Measurements from ENCODE around the gene FJX1. TPM values are rescaled to one million over a fixed set of nuclear protein-coding genes. Genes with fewer than 3 reads are reported as not detected.

The FJX1 gene
- 34.3 TPM for total RNA-seq (ENCODE audit: unreplicated experiment)
- long read RNA-seq, partial matches to known transcripts: 0 of 3 reads
- long read RNA-seq, other reads (novel, unspliced or antisense): 0 of 3 reads

- TF ChIP-seq, protein P1, sequence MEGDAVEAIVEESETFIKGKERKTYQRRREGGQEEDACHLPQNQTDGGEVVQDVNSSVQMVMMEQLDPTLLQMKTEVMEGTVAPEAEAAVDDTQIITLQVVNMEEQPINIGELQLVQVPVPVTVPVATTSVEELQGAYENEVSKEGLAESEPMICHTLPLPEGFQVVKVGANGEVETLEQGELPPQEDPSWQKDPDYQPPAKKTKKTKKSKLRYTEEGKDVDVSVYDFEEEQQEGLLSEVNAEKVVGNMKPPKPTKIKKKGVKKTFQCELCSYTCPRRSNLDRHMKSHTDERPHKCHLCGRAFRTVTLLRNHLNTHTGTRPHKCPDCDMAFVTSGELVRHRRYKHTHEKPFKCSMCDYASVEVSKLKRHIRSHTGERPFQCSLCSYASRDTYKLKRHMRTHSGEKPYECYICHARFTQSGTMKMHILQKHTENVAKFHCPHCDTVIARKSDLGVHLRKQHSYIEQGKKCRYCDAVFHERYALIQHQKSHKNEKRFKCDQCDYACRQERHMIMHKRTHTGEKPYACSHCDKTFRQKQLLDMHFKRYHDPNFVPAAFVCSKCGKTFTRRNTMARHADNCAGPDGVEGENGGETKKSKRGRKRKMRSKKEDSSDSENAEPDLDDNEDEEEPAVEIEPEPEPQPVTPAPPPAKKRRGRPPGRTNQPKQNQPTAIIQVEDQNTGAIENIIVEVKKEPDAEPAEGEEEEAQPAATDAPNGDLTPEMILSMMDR (IDR thresholded peaks at IDR 0.05; ENCODE audit: unreplicated experiment): no peak
- peak within 1 kb of the TSS; percentile 95 for H3K27ac Mint-ChIP-seq (ENCODE audit: unreplicated experiment)
- peaks cover 33% of the 10 kb centered on the region for H3K4me1 Mint-ChIP-seq (ENCODE audit: unreplicated experiment)
- H3K4me3 Mint-ChIP-seq (ENCODE audit: unreplicated experiment): peak within 1 kb of the TSS; percentile 93
- DNase-seq (ENCODE audit: low spot score): peak; percentile 73
- H3K36me3 Mint-ChIP-seq (ENCODE audit: low read depth, unreplicated experiment): peaks cover 6% of the 10 kb centered on the region
- H3K9me3 Mint-ChIP-seq (ENCODE audit: unreplicated experiment): no peaks in the 10 kb centered on the region
- peaks cover 12% of the 10 kb centered on the region for H3K27me3 Mint-ChIP-seq (ENCODE audit: unreplicated experiment)
Measured at GRCh38 chr11:35617687-35618496, at the start of gene FJX1. Gene FJX1 (plus strand): TSS chr11:35618460. CDS start chr11:35618637, 177 bp downstream.

DNA sequence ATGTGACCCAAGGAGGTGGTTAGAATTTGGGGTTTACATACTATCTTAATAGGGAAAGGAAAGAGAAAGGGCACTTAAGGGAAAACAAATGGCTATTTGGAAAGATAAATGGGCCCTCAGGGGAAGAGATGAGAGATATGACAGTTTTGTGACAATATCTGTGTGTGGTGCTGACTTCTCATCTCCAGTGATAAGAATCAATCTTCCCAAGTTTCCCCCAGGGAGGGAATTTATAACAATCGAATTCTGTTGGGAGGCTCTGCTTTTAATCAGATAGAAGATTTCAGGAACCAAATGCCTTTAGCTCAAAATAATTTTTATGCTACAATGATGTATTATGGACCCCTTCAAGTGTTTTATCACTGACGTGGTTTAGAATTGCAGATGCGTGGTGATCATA lies 46.6 kb upstream of the FJX1 start:
- H3K4me3 Mint-ChIP-seq (ENCODE audit: unreplicated experiment): no peak overlapping the region
- H3K4me1 Mint-ChIP-seq (ENCODE audit: unreplicated experiment): no peaks in the 10 kb centered on the region
- no peak for DNase-seq (ENCODE audit: low spot score)
- H3K27ac Mint-ChIP-seq (ENCODE audit: unreplicated experiment): no peak overlapping the region
- TF ChIP-seq, protein P1 (IDR thresholded peaks at IDR 0.05; ENCODE audit: unreplicated experiment): no peak
- no peaks in the 10 kb centered on the region for H3K27me3 Mint-ChIP-seq (ENCODE audit: unreplicated experiment)
- H3K9me3 Mint-ChIP-seq (ENCODE audit: unreplicated experiment): no peaks in the 10 kb centered on the region
- no peaks in the 10 kb centered on the region for H3K36me3 Mint-ChIP-seq (ENCODE audit: low read depth, unreplicated experiment)

GRCh38 chr11:35579557-35580396 lies 38.5 kb upstream of the FJX1 start:
- Mint-ChIP-seq H3K36me3 (ENCODE audit: low read depth, unreplicated experiment) (no peaks in the 10 kb centered on the region), H3K9me3 (ENCODE audit: unreplicated experiment) (no peaks in the 10 kb centered on the region), H3K27me3 (ENCODE audit: unreplicated experiment) (peaks cover 9% of the 10 kb centered on the region), H3K27ac (ENCODE audit: unreplicated experiment) (peak overlapping the region; percentile 72), H3K4me1 (ENCODE audit: unreplicated experiment) (peaks cover 10% of the 10 kb centered on the region), H3K4me3 (ENCODE audit: unreplicated experiment) (no peak overlapping the region)
- no peak for DNase-seq (ENCODE audit: low spot score)
- TF ChIP-seq, protein P1 (IDR thresholded peaks at IDR 0.05; ENCODE audit: unreplicated experiment): no peak

- peaks cover 9% of the 10 kb centered on the region for H3K27me3 Mint-ChIP-seq (ENCODE audit: unreplicated experiment)
- H3K4me1 Mint-ChIP-seq (ENCODE audit: unreplicated experiment): peaks cover 15% of the 10 kb centered on the region
- no peaks in the 10 kb centered on the region for H3K9me3 Mint-ChIP-seq (ENCODE audit: unreplicated experiment)
- TF ChIP-seq, protein P1 (IDR thresholded peaks at IDR 0.05; ENCODE audit: unreplicated experiment): no peak
- no peak overlapping the region for H3K4me3 Mint-ChIP-seq (ENCODE audit: unreplicated experiment)
- no peaks in the 10 kb centered on the region for H3K36me3 Mint-ChIP-seq (ENCODE audit: low read depth, unreplicated experiment)
- no peak for DNase-seq (ENCODE audit: low spot score)
- H3K27ac Mint-ChIP-seq (ENCODE audit: unreplicated experiment): peak overlapping the region; percentile 45
Measured at GRCh38 chr11:35580397-35580781, 37.9 kb upstream of the FJX1 start.

Data from endothelial cell (in vitro differentiated cells).